Measurements from ENCODE around the gene PRKAG2.
A peak's percentile ranks its signal among the peaks of the same experiment; 100 is the strongest.

The PRKAG2 gene

GRCh38 chr7:151876899-151877777 is at the start of gene PRKAG2:
PRKAG2 (minus strand) TSS chr7:151877115; CDS start chr7:151876620, 495 bp downstream.
- Histone ChIP-seq H3K4me3 (replicated peaks; ENCODE audit: low read depth, low read length) (peak within 1 kb of the TSS; percentile 65), H3K36me3 (ENCODE audit: control insufficient read depth, insufficient read depth, low read length) (no peaks in the 10 kb centered on the region), H3K27me3 (replicated peaks; ENCODE audit: control insufficient read depth, insufficient read depth, low read length) (no peaks in the 10 kb centered on the region)
- DNase-seq (ENCODE audit: extremely low read depth, insufficient read length): peak; percentile 47
- TF ChIP-seq CTCF (IDR thresholded peaks at IDR 0.05; ENCODE audit: insufficient read depth, low read length, poor library complexity, severe bottlenecking): peak; percentile 6

GRCh38 chr7:151926336-151926712 is 49.4 kb upstream of the PRKAG2 start:
- DNase-seq (ENCODE audit: extremely low read depth, insufficient read length): no peak
- Histone ChIP-seq H3K36me3 (ENCODE audit: control insufficient read depth, insufficient read depth, low read length) (no peaks in the 10 kb centered on the region), H3K27me3 (replicated peaks; ENCODE audit: control insufficient read depth, insufficient read depth, low read length) (no peaks in the 10 kb centered on the region), H3K4me3 (replicated peaks; ENCODE audit: low read depth, low read length) (no peak overlapping the region)
- no peak for TF ChIP-seq CTCF (IDR thresholded peaks at IDR 0.05; ENCODE audit: insufficient read depth, low read length, poor library complexity, severe bottlenecking)

GRCh38 chr7:151925446-151926335 is 48.8 kb upstream of the PRKAG2 start:
- Histone ChIP-seq H3K4me3 (replicated peaks; ENCODE audit: low read depth, low read length) (no peak overlapping the region), H3K27me3 (replicated peaks; ENCODE audit: control insufficient read depth, insufficient read depth, low read length) (no peaks in the 10 kb centered on the region), H3K36me3 (ENCODE audit: control insufficient read depth, insufficient read depth, low read length) (no peaks in the 10 kb centered on the region)
- no peak for TF ChIP-seq CTCF (IDR thresholded peaks at IDR 0.05; ENCODE audit: insufficient read depth, low read length, poor library complexity, severe bottlenecking)
- DNase-seq (ENCODE audit: extremely low read depth, insufficient read length): no peak

- TF ChIP-seq CTCF (IDR thresholded peaks at IDR 0.05; ENCODE audit: insufficient read depth, low read length, poor library complexity, severe bottlenecking): no peak
Observed at GRCh38 chr7:151924508-151924907, 47.6 kb upstream of the PRKAG2 start.

GRCh38 chr7:151924001-151924400 is 47.1 kb upstream of the PRKAG2 start:
- TF ChIP-seq CTCF (IDR thresholded peaks at IDR 0.05; ENCODE audit: insufficient read depth, low read length, poor library complexity, severe bottlenecking): no peak
- no peak overlapping the region for H3K4me3 ChIP-seq (replicated peaks; ENCODE audit: low read depth, low read length)
- H3K36me3 ChIP-seq (ENCODE audit: control insufficient read depth, insufficient read depth, low read length): no peaks in the 10 kb centered on the region
- no peaks in the 10 kb centered on the region for H3K27me3 ChIP-seq (replicated peaks; ENCODE audit: control insufficient read depth, insufficient read depth, low read length)
- no peak for DNase-seq (ENCODE audit: extremely low read depth, insufficient read length)

More at GRCh38 chr7:151924508-151924907, 47.6 kb upstream of the PRKAG2 start:
- DNase-seq (ENCODE audit: extremely low read depth, insufficient read length): no peak
- no peak overlapping the region for H3K4me3 ChIP-seq (replicated peaks; ENCODE audit: low read depth, low read length)
- H3K36me3 ChIP-seq (ENCODE audit: control insufficient read depth, insufficient read depth, low read length): no peaks in the 10 kb centered on the region
- H3K27me3 ChIP-seq (replicated peaks; ENCODE audit: control insufficient read depth, insufficient read depth, low read length): no peaks in the 10 kb centered on the region
